H9 (cell line): ENCODE results near the gene SRP68. TPM values are rescaled to one million over a fixed set of nuclear protein-coding genes. Genes with fewer than 3 reads are reported as not detected.

Experiments
- DNase-seq: peaks from one replicate; pipeline ENCODE4 v3.0.0-alpha.2; 2017
- H2AFZ ChIP-seq: one replicate; pipeline ENCODE4 v1.6.1; 2013; ENCODE audit warnings: mild to moderate bottlenecking, low read length, control low read depth, moderate library complexity
- H2AK5ac ChIP-seq: 2 replicates; pipeline ENCODE4 v1.6.1; 2013; ENCODE audit warnings: low read length, control low read depth, mixed read lengths; ENCODE audit not compliant: insufficient read length
- H2BK120ac ChIP-seq: one replicate; pipeline ENCODE4 v1.6.1; 2013; ENCODE audit warnings: low read depth, mild to moderate bottlenecking, low read length, control low read depth, inconsistent platforms; ENCODE audit not compliant: poor library complexity, severe bottlenecking
- H2BK12ac ChIP-seq: 2 replicates; pipeline ENCODE4 v1.6.1; 2013; ENCODE audit warnings: low read length, control low read depth, mixed read lengths, low read depth; ENCODE audit not compliant: insufficient read length
- H2BK15ac ChIP-seq: 2 replicates; pipeline ENCODE4 v1.6.1; 2013; ENCODE audit warnings: low read depth, low read length, control low read depth
- H2BK20ac ChIP-seq: one replicate; pipeline ENCODE4 v1.6.1; 2013; ENCODE audit warnings: low read depth, mild to moderate bottlenecking, low read length, control low read depth, inconsistent platforms; ENCODE audit not compliant: poor library complexity, severe bottlenecking
- H2BK5ac ChIP-seq: 2 replicates; pipeline ENCODE4 v1.6.1; 2013; ENCODE audit warnings: low read length, control low read depth, mixed read lengths; ENCODE audit not compliant: insufficient read length
- H3K14ac ChIP-seq: 2 replicates; pipeline ENCODE4 v1.6.1; 2013; ENCODE audit warnings: low read length, control low read depth; ENCODE audit not compliant: insufficient read depth
- H3K18ac ChIP-seq: 2 replicates; pipeline ENCODE4 v1.6.1; 2013; ENCODE audit warnings: low read depth, mild to moderate bottlenecking, mixed read lengths, low read length, control low read depth; ENCODE audit not compliant: insufficient read length
- H3K23ac ChIP-seq: 2 replicates; pipeline ENCODE4 v1.6.1; 2013; ENCODE audit warnings: low read length, control low read depth, mixed read lengths, low read depth; ENCODE audit not compliant: insufficient read length
- H3K23me2 ChIP-seq: 2 replicates; pipeline ENCODE4 v1.6.1; 2013; ENCODE audit warnings: low read depth, mild to moderate bottlenecking, mixed read lengths, low read length, control low read depth; ENCODE audit not compliant: insufficient read length, poor library complexity, severe bottlenecking
- H3K27ac ChIP-seq: 2 replicates; pipeline ENCODE4 v1.5.1; 2013; ENCODE audit warnings: low read length, control low read depth, mixed read lengths, low read depth; ENCODE audit not compliant: insufficient read length
- H3K27me3 ChIP-seq: 2 replicates; pipeline ENCODE4 v1.6.1; 2013; ENCODE audit warnings: low read length, control low read depth, inconsistent platforms; ENCODE audit not compliant: insufficient read depth
- H3K4ac ChIP-seq: 2 replicates; pipeline ENCODE4 v1.6.1; 2013; ENCODE audit warnings: low read depth, mild to moderate bottlenecking, control low read depth, inconsistent platforms, low read length, moderate library complexity
- H3K4me1 ChIP-seq: 2 replicates; pipeline ENCODE4 v1.6.1; 2013; ENCODE audit warnings: low read length, control low read depth, inconsistent platforms; ENCODE audit not compliant: insufficient read depth
- H3K4me2 ChIP-seq: 2 replicates; pipeline ENCODE4 v1.6.1; 2013; ENCODE audit warnings: low read length, control low read depth, mixed read lengths; ENCODE audit not compliant: insufficient read length, insufficient read depth
- H3K56ac ChIP-seq: 2 replicates; pipeline ENCODE4 v1.6.1; 2013; ENCODE audit warnings: low read depth, mild to moderate bottlenecking, mixed read lengths, low read length, control low read depth; ENCODE audit not compliant: insufficient read length
- H3K79me1 ChIP-seq: 2 replicates; pipeline ENCODE4 v1.6.1; 2013; ENCODE audit warnings: low read depth, mild to moderate bottlenecking, moderate library complexity, low read length, control low read depth, inconsistent platforms; ENCODE audit not compliant: insufficient read depth, poor library complexity, severe bottlenecking
- H3K79me2 ChIP-seq: 2 replicates; pipeline ENCODE4 v1.6.1; 2013; ENCODE audit warnings: low read length, control low read depth, inconsistent platforms; ENCODE audit not compliant: insufficient read depth
- H3K9ac ChIP-seq: 2 replicates; pipeline ENCODE4 v1.6.1; 2013; ENCODE audit warnings: low read length, control low read depth, mixed read lengths; ENCODE audit not compliant: insufficient read length; ENCODE audit errors: extremely low read depth
- H3K9me3 ChIP-seq: one replicate; pipeline ENCODE4 v1.6.1; 2013; ENCODE audit warnings: low read depth, low read length, inconsistent platforms; ENCODE audit not compliant: control insufficient read depth
- H3T11ph ChIP-seq: one replicate; pipeline ENCODE4 v1.6.1; 2013; ENCODE audit warnings: mild to moderate bottlenecking, low read length, control low read depth, inconsistent platforms
- H4K20me1 ChIP-seq: one replicate; pipeline ENCODE4 v1.6.1; 2013; ENCODE audit not compliant: control insufficient read depth, insufficient read length, insufficient read depth
- H4K5ac ChIP-seq: 2 replicates; pipeline ENCODE4 v1.6.1; 2013; ENCODE audit warnings: low read depth, mild to moderate bottlenecking, mixed read lengths, low read length, control low read depth; ENCODE audit not compliant: insufficient read length
- H4K8ac ChIP-seq: replicated peaks from 2 replicates; pipeline ENCODE4 v1.6.1; 2013; ENCODE audit warnings: low read length, control low read depth, mixed read lengths, low read depth; ENCODE audit not compliant: insufficient read length
- H4K91ac ChIP-seq: 2 replicates; pipeline ENCODE4 v1.6.1; 2013; ENCODE audit warnings: low read depth, mild to moderate bottlenecking, moderate library complexity, mixed read lengths, low read length, control low read depth; ENCODE audit not compliant: insufficient read length
- H3K27ac Mint-ChIP-seq, 3 experiments: 2 replicates in 2 of 3; 3 replicates in 1 of 3; pipeline ENCODE4 v1.8.0; 2020 to 2021; ENCODE audit warnings: mixed read lengths in 3 of 3, mild to moderate bottlenecking in 1 of 3, moderate library complexity in 1 of 3
- H3K27me3 Mint-ChIP-seq: 2 replicates; pipeline ENCODE4 v1.8.0; 2021; ENCODE audit warnings: low read depth, mild to moderate bottlenecking, moderate library complexity, mixed read lengths
- H3K36me3 Mint-ChIP-seq, 3 experiments: 2 replicates in 2 of 3; 3 replicates in 1 of 3; pipeline ENCODE4 v1.8.0; 2020 to 2021; ENCODE audit warnings: low read depth in 3 of 3, mixed read lengths in 3 of 3; ENCODE audit not compliant: insufficient read depth in 1 of 3
- H3K4me1 Mint-ChIP-seq, 2 experiments: 2 replicates each; pipeline ENCODE4 v1.8.0; 2020; ENCODE audit warnings: mixed read lengths in 2 of 2
- H3K4me3 Mint-ChIP-seq, 2 experiments: 2 replicates in 1 of 2; 3 replicates in 1 of 2; pipeline ENCODE4 v1.8.0; 2020 to 2021; ENCODE audit warnings: mild to moderate bottlenecking in 2 of 2, mixed read lengths in 2 of 2, moderate library complexity in 1 of 2
- H3K9me3 Mint-ChIP-seq, 2 experiments: 2 replicates in 1 of 2; 3 replicates in 1 of 2; pipeline ENCODE4 v1.8.0; 2020; ENCODE audit warnings: mild to moderate bottlenecking in 2 of 2, mixed read lengths in 2 of 2, moderate library complexity in 1 of 2
- CTCF ChIP-seq: fragments of 200-600 bp; sonication (generic); conservative IDR thresholded peaks from 3 replicates; pipeline ENCODE4 v1.8.0; 2021; ENCODE audit warnings: antibody characterized with exemption, mild to moderate bottlenecking
- WGBS: extraction: QIAGEN DNeasy Blood & Tissue Kit; methylation state at CpG from one replicate; pipeline ENCODE4 v1.1.7; 2013; ENCODE audit warnings: missing lambda C conversion rate, low lambda C conversion rate, mixed read lengths; ENCODE audit not compliant: insufficient read length; ENCODE audit errors: extremely low coverage; 5-methylcytosine and 5-hydroxymethylcytosine counted together
- total RNA-seq: library from RNA; stranded (reverse); gene quantifications from 2 replicates; pipeline ENCODE4 v1.2.1, GENCODE V29; 2021

The SRP68 gene
- total RNA-seq, 1 experiment from 2014 or later, result 86.1 TPM

- Mint-ChIP-seq H3K27ac (peak overlapping the region; percentile 27 to 90 (median 62); a peak in 6 of 7 replicates), H3K4me1 (peaks cover 33% of the 10 kb centered on the region in 2 experiments), H3K4me3 (peak overlapping the region; percentile 93), H3K36me3 (peaks cover 3 to 20% (median 11%) of the 10 kb centered on the region in 3 experiments; a peak in 6 of 7 replicates), H3K27me3 (peaks cover 37% of the 10 kb centered on the region), H3K9me3 (peaks cover 0 to 3% of the 10 kb centered on the region in 2 experiments; a peak in 1 of 5 replicates)
- Histone ChIP-seq H4K5ac (no peak overlapping the region), H2BK5ac (no peak overlapping the region), H3K23me2 (peaks cover 23% of the 10 kb centered on the region), H2BK15ac (no peak overlapping the region), H2AFZ (no peak overlapping the region), H3K27ac (no peak overlapping the region), H3K9ac (peak overlapping the region; percentile 92), H4K20me1 (no peaks in the 10 kb centered on the region), H2BK12ac (no peak overlapping the region), H3K14ac (no peak overlapping the region; the same call in 1 of the 2 replicates), H3K27me3 (peaks cover 31% of the 10 kb centered on the region), H3K4me1 (no peaks in the 10 kb centered on the region), H3K4me2 (peak overlapping the region; percentile 100), H2BK120ac (no peak overlapping the region), H3K79me2 (peaks cover 3% of the 10 kb centered on the region; the same call in 1 of the 2 replicates), H3T11ph (no peak overlapping the region), H2BK20ac (no peak overlapping the region), H3K79me1 (no peaks in the 10 kb centered on the region), H4K8ac (no peak overlapping the region), H3K4ac (no peak overlapping the region), H3K23ac (no peak overlapping the region), H3K56ac (no peak overlapping the region), H2AK5ac (no peak overlapping the region), H3K18ac (no peak overlapping the region), H3K9me3 (no peaks in the 10 kb centered on the region), H4K91ac (no peak overlapping the region)
- no CpG with 5 or more reads among the region's 15 CpGs for WGBS
- DNase-seq, result no peak
- no peak for TF ChIP-seq CTCF
These were observed 678 bp downstream of the SRP68 start for GRCh38 chr17:76071531-76072147.
